Measurements from ENCODE around the gene SHISA5.
"Not testable (repeated sequence)": the region's sequence is repeated elsewhere in the genome, so short reads cannot be mapped to it uniquely, and the experiment has no call there.

Gene SHISA5

DNA sequence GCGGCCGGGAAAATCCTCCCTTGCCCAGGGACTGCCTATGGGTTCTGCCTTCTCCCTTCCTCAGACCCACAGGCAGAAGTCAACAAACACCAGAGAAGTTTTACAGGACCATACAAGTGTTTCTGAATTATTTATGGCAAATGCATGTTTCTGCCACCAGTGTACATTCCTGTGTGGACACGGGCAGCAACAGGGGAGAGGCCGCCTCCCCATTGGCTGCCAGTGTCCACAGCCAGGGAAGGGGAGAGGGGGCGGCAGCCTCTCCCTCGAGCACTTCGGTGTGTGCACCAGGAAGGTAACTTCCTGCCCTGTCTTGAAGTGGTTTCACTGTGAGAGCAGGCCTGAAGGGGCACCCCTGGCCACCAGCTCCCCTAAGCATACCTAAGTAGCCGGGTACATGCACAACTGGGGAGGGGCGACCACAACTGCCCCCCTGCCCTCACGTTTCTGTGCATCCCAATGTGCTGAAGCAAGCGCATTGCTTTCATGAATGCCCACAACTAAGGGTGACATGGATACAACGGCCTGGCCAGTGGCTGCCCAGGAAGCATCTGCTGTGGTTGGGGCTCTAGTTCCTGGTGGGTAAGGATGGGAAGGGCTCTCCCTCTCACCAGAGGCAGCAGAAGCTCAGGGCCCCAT is 14.8 kb upstream of the SHISA5 start:
- DNase-seq = no peak

DNA sequence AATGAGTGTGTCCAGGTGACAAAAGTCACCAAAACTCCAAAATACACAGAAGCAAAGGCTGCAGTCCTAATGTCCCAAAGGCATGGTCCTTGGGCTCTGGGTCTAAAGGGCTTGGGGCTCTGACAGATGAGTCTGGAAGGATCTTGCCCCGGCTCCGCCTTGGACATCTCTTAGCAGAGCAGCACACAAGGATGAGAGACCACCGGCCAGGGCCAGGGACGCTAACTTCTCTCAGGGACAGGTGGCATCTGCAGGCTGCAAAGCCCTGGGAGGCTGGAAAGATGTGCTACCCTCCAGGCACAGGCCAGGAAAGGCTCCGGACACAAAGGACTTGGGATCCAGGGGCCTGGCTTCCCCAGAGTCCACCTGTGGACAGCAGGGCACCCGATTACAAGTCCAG is 14.1 kb upstream of the SHISA5 start:
- no peak for DNase-seq

DNA sequence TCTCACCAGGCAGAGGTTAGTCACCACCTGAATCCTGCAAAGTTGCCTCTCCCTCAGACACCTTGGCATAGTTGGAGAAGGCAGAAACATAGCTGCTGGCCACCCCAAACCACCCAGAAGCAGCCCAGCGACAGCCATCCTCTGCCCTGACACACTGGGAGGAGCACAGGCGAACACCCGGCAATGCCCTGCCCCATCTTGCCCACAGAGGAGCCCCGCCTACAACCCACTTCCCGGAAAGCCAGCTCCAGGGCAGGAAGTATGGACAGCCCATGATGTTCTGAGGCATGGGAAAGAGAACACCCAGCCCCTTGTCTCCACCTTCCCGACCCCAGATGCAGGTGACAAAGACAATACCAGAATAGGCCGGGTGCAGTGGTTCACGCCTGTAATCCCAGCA is 12.6 kb upstream of the SHISA5 start:
- DNase-seq = no peak

DNA sequence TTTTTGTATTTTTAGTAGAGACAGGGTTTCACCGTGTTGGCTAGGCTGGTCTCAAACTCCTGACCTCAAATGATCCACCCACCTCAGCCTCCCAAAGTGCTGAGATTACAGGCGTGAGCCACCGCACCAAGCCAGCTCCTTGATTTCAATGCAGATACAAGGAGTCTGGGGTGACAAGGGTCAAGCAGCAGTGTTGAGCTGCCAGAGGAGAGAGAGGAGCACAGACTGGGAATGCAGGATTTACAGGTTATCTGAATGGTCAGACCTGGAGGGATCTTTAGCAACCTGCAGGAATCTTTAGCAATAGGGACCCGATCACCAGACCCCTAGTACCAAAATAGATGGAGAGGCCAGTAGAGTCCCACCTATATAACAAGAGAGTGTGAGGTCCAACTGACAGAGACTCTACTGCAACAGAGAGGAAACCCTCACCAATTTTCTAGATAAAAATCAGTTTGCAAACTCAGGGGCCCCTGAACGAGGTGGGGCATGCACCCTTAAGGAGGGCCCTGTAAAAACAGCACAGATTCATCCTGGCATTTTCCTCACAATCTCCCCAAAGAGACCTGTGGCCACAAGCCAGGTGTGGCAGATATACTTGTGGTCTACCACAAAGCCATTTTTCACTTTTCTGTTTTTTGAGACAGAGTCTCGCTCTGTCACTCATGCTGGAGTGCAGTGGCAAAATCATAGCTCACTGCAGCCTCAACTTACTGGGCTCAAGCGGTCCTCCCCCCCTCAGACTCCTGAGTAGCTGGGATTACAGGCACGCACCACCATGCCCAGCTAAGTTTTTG is 10.7 kb upstream of the SHISA5 start:
- no peak for DNase-seq

DNA sequence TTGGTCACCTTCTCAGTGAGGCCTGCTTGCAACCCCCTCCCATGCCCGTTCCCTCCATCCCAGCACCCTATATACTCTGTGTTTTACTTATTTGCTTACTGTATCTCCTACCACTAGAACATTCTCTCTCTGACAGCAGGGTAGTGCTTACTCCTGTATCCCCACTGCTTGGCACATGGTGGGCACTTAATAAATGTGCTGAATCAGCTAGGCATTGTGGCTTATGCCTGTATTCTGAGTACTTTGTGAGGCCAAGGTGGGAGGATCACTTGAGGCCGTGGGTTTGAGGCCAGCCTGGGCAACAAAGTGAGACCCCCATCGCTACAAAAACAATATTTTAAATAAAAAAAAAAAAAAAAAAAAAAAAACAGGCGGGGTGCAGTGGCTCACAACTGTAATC is 7.6 kb upstream of the SHISA5 start:
- no peak for DNase-seq

DNA sequence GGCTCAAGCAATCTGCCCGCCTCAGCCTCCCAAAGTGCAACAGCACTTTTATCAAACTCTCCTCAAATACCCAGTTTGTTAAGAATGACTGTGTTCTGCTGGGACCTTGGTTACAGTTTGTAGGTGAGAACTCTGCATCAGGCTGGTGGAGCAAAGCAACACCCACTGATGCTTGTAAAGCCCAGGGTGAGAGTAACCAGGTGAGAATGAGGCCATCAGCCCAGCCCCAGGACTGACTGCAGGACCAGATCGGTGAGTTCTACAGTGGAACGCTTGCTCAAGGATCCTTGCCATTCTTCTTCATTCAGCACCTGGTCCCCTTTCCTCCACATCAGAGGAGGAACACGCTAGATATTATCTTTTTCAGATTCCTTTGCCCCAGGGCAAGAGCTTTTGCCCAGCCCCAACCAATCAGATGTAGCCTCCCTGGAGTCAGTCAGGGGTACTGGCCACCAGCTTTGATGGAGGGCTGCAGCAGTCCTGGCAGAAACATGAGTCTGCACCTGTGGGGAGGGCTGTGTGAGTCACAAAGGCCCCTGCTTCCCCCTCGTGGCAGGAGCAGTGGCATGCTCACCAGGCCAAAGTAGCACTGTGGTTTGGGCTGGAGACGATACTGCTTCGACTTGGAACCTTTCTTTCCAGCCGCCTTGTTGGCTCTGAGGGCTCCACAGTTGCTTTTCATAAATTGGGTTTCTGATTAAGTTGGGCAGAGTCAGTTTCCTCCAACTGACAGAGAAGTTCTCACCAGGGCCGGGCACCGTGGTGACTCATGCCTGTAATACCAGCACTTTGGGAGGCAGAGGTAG is 3.5 kb upstream of the SHISA5 start:
- DNase-seq = peak in 1 of 2 donors; percentile 12

DNA sequence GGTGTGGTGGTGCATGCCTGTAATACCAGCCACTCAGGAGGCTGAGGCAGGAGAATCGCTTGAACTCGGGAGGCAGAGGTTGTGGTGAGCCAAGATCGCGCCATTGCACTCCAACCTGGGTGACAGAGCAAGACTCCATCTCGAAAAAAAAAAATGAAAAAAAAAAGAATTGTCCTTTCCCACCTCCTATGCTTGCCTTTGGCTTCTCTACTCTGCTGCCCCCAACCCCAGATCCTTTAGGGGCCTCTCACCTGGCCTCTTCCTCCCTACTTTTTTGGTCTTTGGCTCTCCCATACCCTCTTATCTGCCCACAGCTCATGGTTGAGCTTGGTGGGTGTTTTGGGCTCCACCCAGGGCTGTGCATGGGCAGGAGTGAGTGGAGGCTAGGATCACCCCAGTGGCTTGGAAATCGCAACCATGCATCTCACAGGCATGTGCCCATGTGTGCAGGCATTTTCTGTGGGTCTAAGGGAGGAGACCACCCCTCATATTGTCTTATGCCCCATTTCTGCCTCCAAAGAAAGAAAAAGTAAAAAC is 2.1 kb upstream of the SHISA5 start:
- DNase-seq = no peak

DNA sequence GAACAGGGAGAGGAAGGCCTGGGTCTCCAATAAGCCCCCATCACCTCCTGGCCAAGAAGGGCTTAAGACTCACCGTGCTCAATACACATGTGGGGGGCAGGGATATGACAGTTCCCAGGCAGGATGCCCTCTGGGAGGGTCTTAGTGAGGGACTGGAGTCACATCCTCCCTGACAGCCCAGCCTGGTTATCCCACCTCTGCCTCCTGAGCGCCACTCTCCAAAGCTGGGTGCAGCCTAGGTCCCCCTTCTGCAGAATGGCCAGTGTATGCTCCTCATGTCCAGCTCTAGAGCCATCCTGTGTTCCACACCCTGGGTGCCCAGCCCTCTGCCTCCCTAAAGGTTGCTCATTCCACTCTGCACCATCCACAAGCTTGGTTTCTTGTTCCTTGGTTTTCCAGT is 1.2 kb upstream of the SHISA5 start:
- no peak for DNase-seq

DNA sequence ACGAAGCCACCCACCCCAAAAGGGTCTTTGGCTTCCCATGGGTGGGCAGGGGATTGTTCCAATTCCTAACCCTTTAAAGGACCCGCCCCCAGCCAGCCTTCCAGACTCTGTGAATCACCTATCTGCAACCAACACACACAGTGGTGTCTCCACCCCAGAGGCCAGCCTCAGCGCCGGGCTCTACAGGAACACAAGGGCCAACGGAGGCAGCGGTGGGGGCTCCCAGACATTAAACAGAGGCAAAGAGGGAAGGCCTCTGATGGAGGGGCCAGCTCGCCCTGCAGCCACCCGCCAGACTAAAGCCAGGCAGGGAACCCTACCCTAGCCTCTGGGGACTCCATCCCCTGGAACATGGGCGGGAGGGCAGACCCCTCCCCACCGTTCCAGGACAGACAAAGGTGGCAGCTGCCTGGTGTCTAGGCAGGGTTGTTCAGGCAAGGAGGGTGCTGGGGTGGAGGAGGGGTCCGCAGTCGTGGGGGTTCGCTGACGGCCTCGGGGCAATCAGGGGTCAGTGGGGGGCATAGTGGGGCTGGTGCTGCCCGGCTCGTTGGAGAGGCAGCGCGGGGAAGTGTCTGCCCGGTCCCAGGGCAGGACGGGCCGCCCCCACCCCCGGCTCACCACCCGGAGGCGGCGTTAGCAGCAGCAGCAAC is 448 bp downstream of the SHISA5 start:
- DNase-seq = no peak

DNA sequence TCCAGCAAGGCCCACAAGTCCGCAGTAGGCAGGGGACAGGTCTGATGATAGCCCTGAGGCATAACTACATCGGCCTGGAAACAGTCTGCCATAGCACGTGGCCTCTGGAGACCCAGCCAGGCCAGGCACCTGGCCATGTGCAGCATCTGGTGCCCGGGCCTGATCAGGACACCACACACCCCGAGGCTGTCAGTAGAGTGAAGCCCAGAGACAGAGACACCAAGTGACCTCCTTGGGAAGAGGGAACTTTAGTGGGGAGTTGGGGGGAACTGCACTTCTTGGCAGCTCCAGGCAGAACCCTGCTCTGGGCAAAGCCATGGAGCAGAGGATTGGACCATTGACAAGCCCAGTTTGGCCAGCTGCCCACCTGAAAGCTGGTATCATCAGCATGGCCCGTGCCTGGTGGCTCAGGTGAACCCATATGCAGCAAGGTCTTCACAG is 1.2 kb downstream of the SHISA5 start:
- DNase-seq = no peak

DNA sequence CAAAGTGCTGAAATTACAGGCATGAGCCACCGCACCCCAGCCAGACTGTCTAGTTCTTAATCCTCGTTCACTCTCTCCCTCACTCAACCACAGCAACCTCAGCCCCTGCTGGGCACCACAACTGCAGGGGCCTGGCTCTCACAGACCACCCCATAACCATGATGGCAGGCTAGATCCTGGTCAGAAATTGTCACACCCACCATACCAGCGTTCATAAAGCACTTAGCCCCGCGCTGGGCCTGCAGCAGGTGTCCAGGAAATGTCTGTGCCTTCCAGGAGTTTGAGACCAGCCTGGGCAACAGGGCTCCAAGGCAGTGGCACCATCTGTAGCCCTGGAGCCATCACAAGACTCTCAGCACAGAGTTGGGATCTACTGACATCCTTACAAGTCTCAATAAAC is 1.9 kb downstream of the SHISA5 start:
- DNase-seq = no peak

DNA sequence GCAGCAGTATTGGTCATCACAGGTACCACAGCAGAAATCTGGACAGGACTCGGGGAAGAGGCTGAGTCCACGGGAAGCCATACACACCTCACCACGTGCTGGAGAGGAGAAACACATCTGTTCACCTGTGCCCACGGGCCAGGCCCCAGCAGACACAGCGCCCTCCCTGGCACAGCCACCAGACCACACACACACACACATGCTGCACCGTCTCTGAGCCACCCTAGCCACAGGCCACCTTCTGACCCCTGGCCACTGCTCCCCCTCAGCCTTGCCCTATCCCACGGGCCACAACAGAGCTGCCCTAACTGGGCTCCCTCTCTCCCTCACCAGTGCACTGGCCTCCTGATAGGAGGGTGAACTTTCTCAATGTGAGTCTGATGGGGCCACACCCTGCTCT is 2.8 kb downstream of the SHISA5 start:
- DNase-seq = no peak

DNA sequence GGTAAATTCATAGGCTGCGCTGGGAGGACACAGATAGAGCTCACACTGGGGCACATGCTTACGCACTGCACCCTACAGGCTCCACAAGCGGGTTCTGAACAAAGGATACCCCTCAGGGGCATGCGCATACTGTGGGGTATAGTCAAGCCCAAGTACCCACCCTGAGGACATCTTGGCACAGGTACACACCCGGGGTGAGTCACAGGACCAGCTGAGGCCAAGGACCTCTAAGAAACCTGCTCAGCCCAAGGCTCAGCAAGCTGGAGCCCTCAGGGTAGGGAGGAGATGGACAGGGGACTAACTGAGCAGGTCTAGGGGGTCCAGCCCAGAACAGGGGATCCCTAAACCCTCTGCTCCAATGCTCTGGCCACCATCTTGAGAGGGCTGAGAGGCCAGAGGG is 3.3 kb downstream of the SHISA5 start:
- no peak for DNase-seq

DNA sequence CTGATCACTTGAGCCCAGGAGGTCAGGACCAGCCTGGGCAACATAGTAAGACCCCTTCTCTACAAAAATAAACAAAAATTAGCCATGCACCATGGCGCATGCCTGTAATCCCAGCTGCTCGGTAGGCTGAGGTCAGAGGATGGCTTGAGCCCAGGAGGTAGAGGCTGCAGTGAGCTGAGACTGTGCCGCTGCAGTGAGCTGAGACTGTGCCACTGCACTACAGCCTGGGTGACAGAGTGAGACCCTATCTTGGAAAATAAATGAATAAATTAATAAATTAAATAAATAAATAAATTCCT is 10.8 kb downstream of the SHISA5 start:
- DNase-seq = no peak

DNA sequence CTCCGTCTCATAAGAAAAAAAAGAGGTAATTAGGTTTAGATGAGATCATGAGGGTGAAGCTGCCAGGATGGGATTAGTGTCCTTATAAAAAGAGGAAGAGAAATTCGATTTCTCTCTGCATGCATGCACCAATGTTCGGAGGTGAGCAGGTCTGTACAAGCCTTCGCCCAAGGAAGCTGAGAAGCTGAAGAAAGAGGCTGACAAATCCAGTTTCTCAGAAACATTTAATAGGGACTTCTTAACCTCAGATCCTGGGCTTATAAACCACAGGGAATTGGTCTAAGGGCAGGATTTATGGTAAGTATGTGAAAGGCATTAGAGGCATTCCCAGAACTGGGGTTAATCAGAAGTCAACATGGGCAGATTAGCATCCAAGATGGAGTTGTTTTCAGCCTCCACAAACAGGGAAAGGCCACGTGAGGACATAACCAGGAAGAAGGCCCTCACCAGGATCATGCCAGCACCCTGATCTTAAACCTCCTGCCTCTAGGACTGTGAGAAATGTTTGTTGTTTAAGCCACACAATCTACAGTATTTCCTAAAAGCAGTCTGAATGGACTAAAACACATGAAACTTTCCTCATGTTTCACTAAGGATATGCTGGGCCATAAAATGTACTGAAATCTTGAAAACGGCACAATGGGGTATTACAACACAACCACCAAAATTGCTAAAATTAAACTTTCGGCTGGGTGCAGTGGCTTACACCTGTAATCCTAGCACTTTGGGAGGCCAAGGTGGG is 11.3 kb downstream of the SHISA5 start:
- peak; percentile 21 to 39 for DNase-seq

DNA sequence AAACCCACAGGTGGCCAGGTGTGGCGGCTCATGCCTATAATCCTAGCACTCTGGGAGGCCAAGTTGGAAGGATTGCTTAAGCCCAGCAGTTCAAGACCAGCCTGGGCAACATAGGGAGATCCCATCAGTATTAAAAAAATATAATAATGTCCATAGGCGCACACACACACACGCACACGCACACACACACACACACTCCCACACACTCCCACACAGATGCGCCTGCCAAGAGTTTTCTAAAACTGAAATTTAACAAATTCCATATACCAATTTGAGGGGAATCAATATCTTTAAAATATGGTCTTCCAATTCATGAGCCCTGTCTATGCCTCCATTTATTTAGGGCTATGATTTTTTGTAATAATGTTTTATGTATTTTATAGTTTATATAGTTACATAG is 17.0 kb downstream of the SHISA5 start:
- DNase-seq = no peak

DNA sequence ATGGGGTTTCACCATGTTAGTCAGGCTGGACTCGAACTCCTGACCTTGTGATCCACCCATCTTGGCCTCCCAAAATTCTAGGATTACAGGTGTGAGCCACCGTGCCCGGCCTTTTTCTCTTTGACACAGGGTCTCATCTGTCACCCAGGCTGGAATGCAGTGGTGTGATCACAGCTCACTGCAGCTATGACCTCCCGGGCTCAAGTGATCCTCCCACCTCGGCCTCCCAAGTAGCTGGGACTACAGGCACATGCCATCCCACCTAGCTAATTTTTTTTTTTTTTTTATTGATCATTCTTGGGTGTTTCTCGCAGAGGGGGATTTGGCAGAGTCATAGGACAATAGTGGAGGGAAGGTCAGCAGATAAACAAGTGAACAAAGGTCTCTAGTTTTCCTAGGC is 21.2 kb downstream of the SHISA5 start:
- not testable (repeated sequence) for DNase-seq

DNA sequence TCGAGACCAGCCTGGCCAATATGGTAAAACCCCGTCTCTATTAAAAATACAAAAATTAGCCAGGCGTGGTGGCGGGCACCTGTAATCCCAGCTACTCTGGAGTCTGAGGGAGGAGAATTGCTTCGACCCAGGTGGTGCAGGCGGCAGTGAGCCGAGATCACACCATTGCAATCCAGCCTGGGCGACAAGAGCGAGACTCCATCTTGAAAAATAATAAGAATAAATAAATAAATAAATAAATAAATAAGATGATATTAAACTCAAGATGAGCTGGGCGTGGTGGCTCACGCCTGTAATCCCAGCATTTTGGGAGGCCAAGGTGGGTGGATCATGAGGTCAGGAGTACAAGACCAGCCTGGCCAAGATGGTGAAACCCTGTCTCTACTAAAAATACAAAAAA is 23.1 kb downstream of the SHISA5 start:
- not testable (repeated sequence) for DNase-seq

DNA sequence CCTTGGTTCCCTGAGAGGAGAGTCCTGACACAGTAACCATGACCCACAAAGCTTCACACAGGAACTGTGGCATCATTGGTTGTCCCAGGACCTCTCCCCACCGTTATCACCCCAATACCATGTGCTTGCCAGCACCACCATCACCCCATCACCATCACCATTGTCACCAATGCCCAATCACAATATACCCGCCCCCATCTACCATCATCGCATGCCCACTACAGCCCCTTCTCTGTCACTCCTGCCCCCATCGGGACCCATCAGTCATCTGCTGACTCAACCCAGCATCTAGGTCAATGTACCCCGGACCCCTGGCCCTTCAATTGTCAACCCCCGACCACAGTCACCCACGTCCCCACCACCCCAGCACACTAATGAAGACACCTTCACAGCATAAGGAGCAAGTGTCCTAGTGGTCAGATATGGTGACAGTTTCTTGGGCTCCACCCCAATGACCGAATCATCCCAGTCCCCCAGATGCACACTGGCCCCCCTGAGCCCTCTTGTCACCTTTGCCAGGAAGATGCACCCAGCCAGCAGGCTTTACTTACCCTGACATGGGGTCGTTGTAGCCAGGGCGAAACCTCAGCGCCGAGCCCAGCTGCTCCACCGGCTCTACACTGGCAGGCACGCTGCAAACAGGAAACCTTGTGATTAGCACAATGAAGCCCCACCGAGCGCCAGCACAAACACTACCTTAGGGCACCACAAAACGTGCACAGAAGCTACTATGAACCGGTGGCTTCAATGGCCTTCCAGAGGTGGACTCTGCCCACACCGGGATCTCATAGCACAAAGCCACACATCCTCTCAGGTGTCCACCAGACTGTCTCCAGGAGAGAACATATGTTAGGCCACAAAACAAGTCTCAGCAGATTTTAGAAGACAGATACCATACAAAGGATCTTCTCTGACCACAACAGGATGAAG is 25.1 kb downstream of the SHISA5 start:
- no peak for DNase-seq

DNA sequence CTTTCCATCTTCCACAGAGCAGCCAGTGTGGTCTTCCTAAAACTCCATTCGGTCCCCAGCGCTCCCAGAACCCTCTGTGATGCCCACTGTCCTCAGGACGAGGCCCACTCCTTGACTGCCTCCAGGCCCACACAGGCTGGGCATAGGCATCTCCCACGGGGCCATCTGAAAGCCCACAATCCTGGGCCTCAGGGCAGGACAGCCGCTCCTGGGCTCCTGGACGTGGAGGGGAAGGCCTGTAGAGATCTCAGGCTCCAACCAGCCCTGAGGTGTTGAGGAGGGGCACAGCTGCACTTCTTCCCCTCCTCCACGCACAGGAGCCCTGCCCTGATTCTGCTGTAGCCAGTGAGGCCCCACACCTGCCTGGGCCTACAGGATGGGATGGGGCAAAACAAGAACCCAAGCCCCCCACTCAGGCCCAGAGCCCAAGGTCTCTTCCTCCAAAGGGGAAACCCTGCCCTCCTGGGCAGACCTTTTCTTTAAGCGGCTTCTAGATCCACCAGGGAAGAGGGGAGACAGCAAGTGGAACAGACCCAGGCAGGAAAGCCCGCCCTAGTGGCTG is 25.9 kb downstream of the SHISA5 start:
- DNase-seq = no peak
